MG63 (cell line): ENCODE measurements around the gene LOC101059915.
"Not testable (repeated sequence)": the region's sequence is repeated elsewhere in the genome, so short reads cannot be mapped to it uniquely, and the experiment has no call there.

Experiments
- DNase-seq: peaks from one replicate; pipeline ENCODE4 v3.0.0-alpha.2; 2020
- H3K27me3 ChIP-seq: fragments of 250-450 bp; sonication (Bioruptor Pico); 2 replicates; pipeline ENCODE4 v1.5.1; 2020; ENCODE audit warnings: mild to moderate bottlenecking, moderate library complexity
- H3K36me3 ChIP-seq: fragments of 250-450 bp; sonication (Bioruptor Pico); 2 replicates; pipeline ENCODE4 v1.5.1; 2020; ENCODE audit warnings: mild to moderate bottlenecking, moderate library complexity
- H3K4me3 ChIP-seq: fragments of 250-450 bp; sonication (Bioruptor Pico); 2 replicates; pipeline ENCODE4 v1.5.1; 2020; ENCODE audit warnings: mild to moderate bottlenecking, moderate library complexity
- H3K9me3 ChIP-seq: fragments of 250-450 bp; sonication (Bioruptor Pico); 2 replicates; pipeline ENCODE4 v1.5.1; 2020; ENCODE audit warnings: mild to moderate bottlenecking, moderate library complexity

The LOC101059915 gene

DNA sequence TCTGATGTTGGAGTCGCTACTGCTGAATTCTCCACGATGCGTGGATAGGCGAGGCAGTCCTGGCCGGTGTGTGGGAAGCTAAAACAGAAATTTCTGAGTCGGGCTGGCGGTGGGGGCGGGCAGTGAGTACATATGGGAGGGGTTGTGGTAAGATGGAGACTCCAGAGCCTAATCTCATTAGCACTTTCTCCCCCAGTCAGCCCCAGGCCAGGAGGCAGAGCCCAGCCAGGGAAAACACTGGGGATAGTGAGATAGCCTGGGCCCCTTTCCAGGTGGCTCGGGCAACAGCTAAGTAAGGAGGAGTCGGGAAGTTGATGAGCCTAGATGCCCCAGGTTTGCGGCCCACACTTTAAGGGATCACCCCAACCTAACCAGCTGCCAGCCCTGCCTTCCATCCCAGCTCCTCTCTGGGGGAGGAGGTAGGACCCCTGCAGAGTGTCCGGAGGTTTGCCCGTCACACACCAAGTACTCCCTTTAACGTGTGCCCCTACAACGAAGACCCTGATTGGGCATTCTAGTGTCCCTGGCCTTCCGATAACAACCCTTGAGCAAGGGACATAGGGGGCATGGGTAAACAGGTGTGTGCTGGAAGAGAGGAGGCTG is 2.4 kb upstream of the LOC101059915 start:
- DNase-seq = no peak
- no peaks in the 10 kb centered on the region for H3K9me3 ChIP-seq

DNA sequence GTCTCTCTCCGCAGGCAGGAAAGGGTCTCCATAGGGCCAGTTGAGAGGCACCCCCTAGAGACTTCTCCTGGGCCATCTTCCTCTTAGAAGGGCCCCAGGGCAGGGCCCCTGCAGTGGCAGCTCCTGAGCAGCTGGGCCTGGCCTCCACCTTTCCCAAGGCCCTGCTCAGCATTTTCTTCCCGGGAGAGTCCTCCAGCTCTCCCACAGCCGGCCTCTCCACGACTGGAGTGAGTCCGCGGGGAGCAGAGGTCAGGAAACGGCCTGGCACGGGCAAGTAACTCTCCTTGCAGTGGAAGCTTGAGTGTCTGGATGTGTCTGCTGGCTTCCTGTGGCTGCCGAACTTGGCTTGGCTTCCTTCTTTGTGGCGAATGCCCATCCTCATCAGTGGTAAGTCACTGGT is 1.6 kb upstream of the LOC101059915 start:
- DNase-seq = no peak
- H3K4me3 ChIP-seq = no peak overlapping the region
- no peaks in the 10 kb centered on the region for H3K9me3 ChIP-seq
- no peaks in the 10 kb centered on the region for H3K36me3 ChIP-seq
- H3K27me3 ChIP-seq = no peaks in the 10 kb centered on the region

More for the DNA sequence above, 2.4 kb upstream of the LOC101059915 start:
- no peak overlapping the region for H3K4me3 ChIP-seq
- H3K27me3 ChIP-seq = no peaks in the 10 kb centered on the region
- H3K36me3 ChIP-seq = no peaks in the 10 kb centered on the region

DNA sequence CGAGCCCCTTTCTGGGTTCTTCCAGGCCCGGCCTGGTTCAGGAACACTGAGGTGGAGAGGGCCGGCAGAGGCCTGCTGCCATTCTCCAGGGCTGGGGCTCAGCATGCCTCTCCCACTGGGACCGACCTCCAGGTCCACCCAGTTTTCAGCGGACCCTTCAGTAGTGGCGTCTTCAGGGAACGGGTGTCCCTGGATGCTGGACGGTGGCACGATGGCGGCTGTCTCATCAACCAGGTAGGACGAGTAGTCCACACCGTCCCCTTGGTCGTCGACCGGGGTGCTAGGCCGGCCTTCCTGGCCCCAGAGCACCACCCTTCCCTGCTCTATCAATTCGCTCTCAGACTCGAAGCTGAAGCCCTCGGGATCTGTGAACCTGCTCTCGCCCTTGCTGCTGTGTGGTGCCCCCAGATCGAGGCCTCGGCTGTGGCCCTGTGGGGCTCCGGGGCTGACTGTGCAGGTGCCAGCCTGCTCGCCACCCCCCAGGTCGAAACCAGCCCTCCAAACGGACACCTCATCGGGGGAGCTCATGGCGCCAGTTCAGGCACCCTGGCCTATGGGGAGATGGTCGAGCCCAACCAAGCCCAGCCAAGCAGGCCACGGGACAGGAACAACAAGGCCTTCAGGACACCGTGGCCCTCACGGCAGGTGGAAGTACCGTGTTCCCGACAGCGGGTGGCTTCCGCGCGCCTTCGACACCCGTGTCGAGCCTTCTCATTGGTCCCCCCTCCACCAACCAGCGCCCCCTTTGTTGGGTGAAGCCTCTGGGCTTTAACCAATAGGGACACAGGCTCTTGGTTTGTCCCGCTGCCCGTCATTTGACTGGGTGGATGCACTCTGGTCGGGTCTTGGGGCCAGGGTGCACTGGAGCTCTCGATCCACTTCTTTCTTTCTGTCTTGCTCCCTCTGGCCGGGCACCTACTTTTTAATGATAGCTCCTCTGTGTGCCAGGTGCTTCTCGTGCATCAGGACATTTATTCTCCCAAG is 814 bp upstream of the LOC101059915 start:
- Histone ChIP-seq H3K4me3 (no peak overlapping the region), H3K36me3 (no peaks in the 10 kb centered on the region), H3K9me3 (no peaks in the 10 kb centered on the region), H3K27me3 (no peaks in the 10 kb centered on the region)
- DNase-seq = no peak

DNA sequence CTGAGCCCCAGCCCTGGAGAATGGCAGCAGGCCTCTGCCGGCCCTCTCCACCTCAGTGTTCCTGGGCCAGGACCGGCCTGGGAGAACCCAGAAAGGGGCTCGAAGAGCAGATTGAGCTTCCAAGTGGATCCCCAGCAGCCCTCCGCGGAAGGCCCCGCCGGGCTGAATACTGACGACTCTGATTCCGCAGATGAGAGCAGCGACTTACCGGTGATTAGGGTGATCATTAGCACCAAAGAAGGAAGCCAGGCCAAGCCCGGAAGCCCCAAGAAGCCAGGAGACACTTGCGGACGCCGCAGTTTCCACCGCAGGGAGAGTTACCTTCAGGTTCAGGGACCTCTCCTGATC is 876 bp downstream of the LOC101059915 start:
- no peaks in the 10 kb centered on the region for H3K36me3 ChIP-seq
- DNase-seq = no peak
- no peak overlapping the region for H3K4me3 ChIP-seq
- no peaks in the 10 kb centered on the region for H3K27me3 ChIP-seq
- no peaks in the 10 kb centered on the region for H3K9me3 ChIP-seq

DNA sequence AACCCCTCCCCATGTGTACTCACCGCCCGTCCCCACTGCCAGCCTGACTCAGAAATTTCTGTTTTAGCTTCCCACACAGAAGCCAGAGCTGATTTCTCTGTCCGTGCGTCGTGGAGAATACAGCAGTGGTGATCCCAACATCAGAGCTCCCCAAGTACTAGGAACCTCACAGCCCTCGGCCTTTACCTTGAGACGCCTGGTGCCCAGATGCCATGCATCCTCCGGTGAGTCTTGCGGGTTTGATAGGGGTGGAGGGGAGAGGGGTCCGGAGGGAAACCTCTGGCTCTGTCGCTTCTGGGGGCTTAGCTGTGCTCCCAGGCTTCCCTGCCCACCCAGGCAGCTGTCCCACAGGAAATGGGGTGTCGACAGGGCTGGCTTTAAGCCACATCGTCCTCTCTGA is 2.1 kb downstream of the LOC101059915 start:
- Histone ChIP-seq H3K9me3 (no peaks in the 10 kb centered on the region), H3K36me3 (no peaks in the 10 kb centered on the region), H3K27me3 (no peaks in the 10 kb centered on the region), H3K4me3 (no peak overlapping the region)
- no peak for DNase-seq

DNA sequence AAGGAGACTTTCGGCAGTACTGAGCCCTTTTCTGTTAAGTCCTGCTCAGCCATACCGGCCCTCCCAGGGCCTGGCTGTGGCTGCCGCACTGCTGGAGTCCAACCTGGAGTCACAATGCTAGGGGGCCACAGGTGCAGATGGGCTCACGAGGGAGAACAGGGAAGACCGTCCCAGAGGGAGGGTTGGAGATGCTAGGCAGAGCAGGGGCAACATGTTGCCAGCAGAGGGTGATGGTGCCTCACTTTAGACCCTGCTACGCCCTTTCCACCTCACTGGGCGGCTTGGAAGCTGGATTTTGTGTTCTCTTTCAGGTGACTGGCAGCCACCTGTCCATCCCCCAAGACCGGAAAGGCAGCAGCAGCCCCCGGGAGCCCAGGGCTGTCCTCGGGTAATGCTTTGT is 2.6 kb downstream of the LOC101059915 start:
- not testable (repeated sequence) for H3K9me3 ChIP-seq, DNase-seq, H3K4me3 ChIP-seq, H3K36me3 ChIP-seq, H3K27me3 ChIP-seq

DNA sequence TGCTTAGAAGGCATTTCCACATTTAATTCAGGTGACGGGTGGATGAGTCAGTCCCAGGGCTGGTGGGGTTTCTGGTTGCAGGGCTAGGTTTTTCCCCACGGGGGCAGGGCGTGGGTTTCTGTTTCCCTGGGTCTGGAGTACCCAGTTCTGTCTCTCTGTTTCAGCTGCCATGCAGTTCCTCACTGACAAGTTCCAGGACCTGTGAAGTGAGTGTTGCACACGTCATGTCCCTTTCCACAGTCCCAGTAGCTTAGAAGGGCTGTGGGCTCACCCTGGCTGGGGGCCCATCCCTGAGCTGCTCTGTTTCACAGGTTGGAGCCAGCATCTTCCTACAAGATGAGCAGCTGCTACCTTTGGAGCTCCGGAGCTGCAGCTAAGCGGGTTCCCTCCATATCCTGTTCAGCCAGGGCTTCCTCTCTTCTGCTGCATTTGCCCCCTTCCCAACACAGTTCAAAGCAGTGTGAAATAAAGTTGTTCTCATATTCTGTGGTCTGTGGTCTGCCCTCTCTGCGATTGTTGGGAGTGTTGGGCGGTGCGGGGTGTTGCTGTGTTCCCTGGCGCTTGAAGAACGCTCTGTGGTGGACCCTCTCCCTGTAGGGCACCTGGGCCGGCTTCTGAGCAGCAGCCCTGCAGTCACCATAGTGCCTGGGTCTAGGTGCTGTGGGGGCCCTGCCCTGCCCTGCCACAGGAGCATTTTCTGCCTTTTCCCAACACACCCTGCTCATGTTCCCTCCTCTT is 3.9 kb downstream of the LOC101059915 start:
- no peak for DNase-seq
- Histone ChIP-seq H3K9me3 (no peaks in the 10 kb centered on the region), H3K4me3 (no peak overlapping the region), H3K36me3 (no peaks in the 10 kb centered on the region), H3K27me3 (no peaks in the 10 kb centered on the region)

DNA sequence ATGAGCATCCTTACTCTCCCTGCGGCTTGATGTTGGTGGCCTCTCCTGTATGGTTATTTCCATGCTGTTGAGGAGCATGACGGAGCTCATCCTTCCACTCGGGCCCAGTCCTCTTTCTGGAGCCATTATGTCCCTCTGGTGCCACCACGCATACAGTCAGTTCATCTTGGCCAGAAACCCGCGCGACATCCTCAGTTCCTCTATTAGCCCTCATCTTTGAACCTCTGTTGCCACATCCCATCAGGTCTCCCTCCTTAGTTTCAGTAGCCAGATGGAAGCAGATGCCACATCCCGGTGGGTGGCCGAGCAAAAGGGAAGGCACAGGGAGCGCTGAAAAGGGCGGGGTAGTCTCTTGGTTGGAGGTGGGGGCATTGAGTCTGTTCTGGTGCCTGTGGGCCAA is 4.6 kb downstream of the LOC101059915 start:
- no peak overlapping the region for H3K4me3 ChIP-seq
- no peaks in the 10 kb centered on the region for H3K27me3 ChIP-seq
- no peaks in the 10 kb centered on the region for H3K9me3 ChIP-seq
- no peaks in the 10 kb centered on the region for H3K36me3 ChIP-seq
- DNase-seq = no peak

DNA sequence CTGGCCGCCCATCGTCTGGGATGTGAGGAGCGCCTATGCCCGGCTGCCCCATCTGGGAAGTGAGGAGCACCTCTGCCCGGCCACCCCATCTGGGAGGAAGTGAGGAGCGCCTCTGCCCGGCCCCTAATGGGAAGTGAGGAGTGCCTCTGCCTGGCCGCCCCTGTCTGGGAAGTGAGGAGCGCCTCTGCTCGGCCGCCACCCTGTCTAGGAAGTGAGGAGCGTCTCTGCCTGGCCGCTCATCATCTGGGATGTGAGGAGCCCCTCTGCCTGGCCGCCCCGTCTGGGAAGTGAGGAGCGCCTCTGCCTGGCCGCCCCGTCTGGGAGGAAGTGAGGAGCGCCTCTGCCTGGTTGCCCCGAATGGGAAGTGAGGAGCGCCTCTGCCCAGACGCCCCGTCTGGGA is 8.3 kb downstream of the LOC101059915 start:
- H3K9me3 ChIP-seq, H3K36me3 ChIP-seq, H3K4me3 ChIP-seq, DNase-seq, H3K27me3 ChIP-seq: not testable (repeated sequence)

DNA sequence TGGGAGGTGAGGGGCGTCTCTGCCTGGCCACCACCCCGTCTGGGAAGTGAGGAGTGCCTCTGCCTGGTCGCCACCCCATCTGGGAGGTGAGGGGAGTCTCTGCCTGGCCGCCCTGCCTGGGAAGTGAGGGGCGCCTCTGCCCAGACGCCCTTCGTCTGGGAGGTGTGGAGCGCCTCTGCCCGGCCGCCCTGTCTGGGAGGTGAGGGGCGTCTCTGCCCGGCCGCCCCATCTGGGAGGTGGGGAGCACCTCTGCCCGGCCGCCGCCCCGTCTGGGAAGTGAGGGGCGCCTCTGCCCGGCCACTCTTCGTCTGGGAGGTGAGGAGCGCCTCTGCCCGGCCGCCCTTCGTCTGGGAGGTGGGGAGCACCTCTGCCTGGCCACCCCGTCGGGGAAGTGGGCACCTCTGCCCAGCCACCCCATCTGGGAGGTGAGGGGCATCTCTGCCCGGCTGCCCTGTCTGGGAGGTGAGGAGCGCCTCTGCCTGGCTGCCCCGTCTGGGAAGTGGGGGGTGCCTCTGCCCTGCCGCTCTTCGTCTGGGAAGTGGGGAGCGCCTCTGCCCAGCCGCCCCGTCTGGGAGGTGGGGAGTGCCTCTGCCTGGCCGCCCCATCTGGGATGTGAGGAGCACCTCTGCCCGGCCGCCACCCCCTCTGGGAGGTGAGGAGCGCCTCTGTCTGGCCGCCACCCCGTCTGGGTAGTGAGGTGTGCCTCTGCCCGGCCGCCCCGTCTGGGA is 8.9 kb downstream of the LOC101059915 start:
- H3K36me3 ChIP-seq, DNase-seq, H3K4me3 ChIP-seq: not testable (repeated sequence)

DNA sequence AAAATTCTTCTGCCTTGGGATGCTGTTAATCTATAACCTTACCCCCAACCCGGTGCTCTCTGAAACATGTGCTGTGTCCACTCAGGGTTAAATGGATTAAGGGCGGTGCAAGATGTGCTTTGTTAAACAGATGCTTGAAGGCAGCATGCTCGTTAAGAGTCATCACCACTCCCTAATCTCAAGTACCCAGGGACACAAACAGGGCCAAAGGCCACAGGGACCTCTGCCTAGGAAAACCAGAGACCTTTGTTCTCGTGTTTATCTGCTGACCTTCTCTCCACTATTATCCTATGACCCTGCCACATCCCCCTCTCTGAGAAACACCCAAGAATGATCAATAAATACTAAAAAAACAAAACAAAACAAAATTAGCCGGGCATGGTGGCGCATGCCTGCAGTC is 9.8 kb downstream of the LOC101059915 start:
- not testable (repeated sequence) for DNase-seq, H3K9me3 ChIP-seq, H3K27me3 ChIP-seq, H3K36me3 ChIP-seq, H3K4me3 ChIP-seq

More for the DNA sequence above, 8.9 kb downstream of the LOC101059915 start:
- not testable (repeated sequence) for H3K27me3 ChIP-seq, H3K9me3 ChIP-seq

DNA sequence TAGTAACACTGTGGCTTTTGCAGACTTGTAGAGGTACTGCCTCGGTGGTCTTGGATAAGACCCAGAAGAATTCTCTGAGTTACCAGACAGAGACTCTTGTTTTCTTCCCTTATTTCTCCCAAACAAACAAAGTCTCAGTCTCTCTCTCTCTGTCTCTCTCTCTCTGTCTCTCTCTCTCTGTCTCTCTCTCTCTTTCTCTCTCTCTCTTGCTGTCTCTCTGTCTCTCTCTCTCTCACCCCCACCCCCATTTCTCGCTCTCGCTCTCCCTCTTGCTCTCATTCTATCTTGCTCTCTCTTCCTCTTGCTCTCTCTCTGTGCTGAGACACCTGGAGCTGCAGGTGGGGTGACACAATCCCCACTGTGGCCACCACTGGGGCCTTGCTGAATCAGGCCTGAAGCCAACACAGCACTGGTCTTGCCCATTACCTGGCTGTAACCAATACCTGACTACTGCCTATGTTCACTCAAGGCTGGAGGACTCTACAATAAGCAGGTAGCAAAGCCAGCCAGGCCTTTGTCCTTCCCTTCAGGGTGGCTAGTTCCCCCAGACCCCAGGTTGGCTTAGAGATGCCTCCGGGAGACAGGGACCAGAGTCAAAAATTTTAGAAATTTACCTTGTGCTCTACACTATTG is 12.3 kb downstream of the LOC101059915 start:
- no peaks in the 10 kb centered on the region for H3K36me3 ChIP-seq
- H3K4me3 ChIP-seq = no peak overlapping the region
- H3K27me3 ChIP-seq = no peaks in the 10 kb centered on the region
- H3K9me3 ChIP-seq = no peaks in the 10 kb centered on the region
- DNase-seq = no peak

DNA sequence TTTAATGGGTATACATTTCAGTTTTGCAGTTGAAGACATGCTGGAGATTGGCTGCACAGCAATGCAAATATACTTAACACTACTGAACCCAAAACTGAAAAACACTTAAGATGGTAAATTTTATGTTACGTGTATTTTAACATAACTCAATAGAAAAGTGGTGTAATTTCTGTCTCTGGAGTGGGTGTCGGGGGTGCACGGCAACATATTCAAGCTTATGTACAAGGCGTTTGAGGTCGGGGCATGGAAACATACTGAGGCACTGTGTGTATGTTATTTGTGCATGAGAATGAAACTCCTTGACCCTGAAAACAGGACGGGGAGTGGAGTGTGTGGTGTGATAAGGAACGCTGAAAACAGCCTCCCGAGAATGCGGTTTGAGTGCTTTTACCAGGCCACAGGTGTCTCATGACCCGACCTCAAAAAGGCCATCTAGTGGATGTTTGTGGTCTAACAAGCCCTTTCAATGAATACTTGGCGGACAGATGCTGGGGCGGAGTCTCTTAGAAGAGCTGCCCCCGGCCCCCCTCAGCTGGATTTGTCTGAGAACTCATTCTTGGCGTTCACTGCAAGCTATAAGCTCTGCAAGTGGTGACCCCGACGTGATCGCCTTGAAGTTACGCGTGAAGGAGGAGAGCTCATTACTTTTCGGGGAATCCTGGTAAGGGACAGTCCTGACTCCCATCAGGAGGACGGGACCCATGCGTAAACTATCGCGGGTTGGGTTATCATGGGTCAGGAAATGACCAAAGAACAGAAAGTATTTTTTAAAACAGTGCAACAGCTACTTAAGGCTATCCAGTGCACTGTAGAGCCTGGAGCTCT is 29.5 kb downstream of the LOC101059915 start:
- H3K9me3 ChIP-seq = not testable (repeated sequence)

DNA sequence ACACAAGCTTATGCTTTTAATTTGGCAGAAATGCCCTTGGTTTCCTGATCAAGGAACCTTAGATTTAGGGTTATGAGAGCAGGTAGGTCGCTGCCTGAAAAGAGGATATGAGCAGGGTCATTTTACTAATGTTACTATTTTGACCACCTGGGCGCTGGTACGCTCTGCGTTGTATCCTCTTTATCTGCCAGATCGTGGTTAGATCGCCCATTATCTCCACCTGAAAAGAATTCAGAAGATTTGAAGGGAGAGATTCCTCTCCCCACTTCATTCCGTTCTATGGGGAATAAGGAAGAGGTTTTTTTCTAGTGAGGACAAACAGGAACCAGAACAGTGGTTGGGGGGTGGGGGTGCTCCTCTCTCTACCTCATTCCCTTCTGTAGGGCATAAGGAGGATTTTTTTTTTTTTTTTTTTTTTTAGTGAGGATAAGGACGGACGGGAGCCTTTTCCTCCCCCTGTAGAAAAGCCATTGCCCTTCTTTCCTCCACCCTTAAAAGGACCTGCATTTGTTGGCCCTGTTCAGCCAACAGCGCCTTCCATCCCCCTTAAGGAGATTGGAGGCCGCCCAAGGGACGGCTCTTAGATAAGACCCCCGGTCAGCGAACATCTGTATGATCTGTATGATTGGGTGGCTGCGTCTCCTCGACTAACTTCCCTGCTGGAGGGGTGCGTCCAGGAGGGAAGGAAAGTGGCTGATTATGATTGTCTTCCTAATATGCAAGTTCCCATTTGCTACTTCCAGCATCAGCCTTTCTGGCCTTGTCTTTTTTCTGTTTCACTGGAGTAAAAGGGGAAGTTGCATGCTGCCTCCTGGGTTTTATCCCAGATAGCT is 30.3 kb downstream of the LOC101059915 start:
- H3K27me3 ChIP-seq, H3K9me3 ChIP-seq, H3K4me3 ChIP-seq, DNase-seq, H3K36me3 ChIP-seq: not testable (repeated sequence)

More for the DNA sequence above, 29.5 kb downstream of the LOC101059915 start:
- H3K27me3 ChIP-seq, H3K36me3 ChIP-seq, H3K4me3 ChIP-seq, DNase-seq: not testable (repeated sequence)
